Brain microvascular endothelial cell (primary cell): ENCODE data around the gene HAUS5.
A peak's percentile ranks its signal among the peaks of the same experiment; 100 is the strongest.

Source experiments
- DNase-seq: peaks from one replicate; pipeline ENCODE4 v3.0.0-alpha.2; 2020
- H3K27ac ChIP-seq: fragments of 250-450 bp; sonication (Bioruptor Pico); 2 replicates; pipeline ENCODE4 v1.5.1; 2020; ENCODE audit warnings: mild to moderate bottlenecking, moderate library complexity
- H3K27me3 ChIP-seq: fragments of 250-450 bp; sonication (Bioruptor Pico); replicated peaks from 2 replicates; pipeline ENCODE4 v1.5.1; 2020; ENCODE audit warnings: mild to moderate bottlenecking
- H3K36me3 ChIP-seq: fragments of 250-450 bp; sonication (Bioruptor Pico); replicated peaks from 2 replicates; pipeline ENCODE4 v1.5.1; 2020; ENCODE audit warnings: mild to moderate bottlenecking
- H3K4me3 ChIP-seq: 2 replicates; pipeline ENCODE4 v1.5.1; 2011; ENCODE audit warnings: low read depth, mild to moderate bottlenecking, control low read depth, low read length, moderate library complexity
- CTCF ChIP-seq: IDR thresholded peaks from 2 replicates; pipeline ENCODE4 v1.5.1; 2011; ENCODE audit warnings: low read depth, mild to moderate bottlenecking, moderate library complexity, low read length, control low read depth, inconsistent platforms; ENCODE audit errors: missing control alignments
- in situ Hi-C: cut with HindIII; loops from 2 replicates; pipeline ENCODE4 v1.10.0; 2017; ENCODE audit warnings: low sequenced_read_pairs, low pct_ligation_motif_present

Gene HAUS5

GRCh38 chr19:35655600-35655999 is 43.1 kb downstream of the HAUS5 start:
- H3K27me3 ChIP-seq: no peaks in the 10 kb centered on the region
- peaks cover 43% of the 10 kb centered on the region for H3K36me3 ChIP-seq
- in situ Hi-C loops: no loop called here
- DNase-seq: no peak
- no peak overlapping the region for H3K27ac ChIP-seq
- TF ChIP-seq CTCF: no peak
- H3K4me3 ChIP-seq: no peak overlapping the region

- Histone ChIP-seq H3K36me3 (peaks cover 41% of the 10 kb centered on the region), H3K4me3 (no peak overlapping the region), H3K27me3 (no peaks in the 10 kb centered on the region), H3K27ac (no peak overlapping the region)
- in situ Hi-C loops: no loop called here
- no peak for DNase-seq
- no peak for TF ChIP-seq CTCF
Observed at GRCh38 chr19:35656700-35657099, 44.2 kb downstream of the HAUS5 start.

- peaks cover 38% of the 10 kb centered on the region for H3K36me3 ChIP-seq
- in situ Hi-C loops: no loop called here
- H3K27ac ChIP-seq: no peak overlapping the region
Observed at GRCh38 chr19:35657904-35658700, 45.6 kb downstream of the HAUS5 start.

GRCh38 chr19:35661995-35662340 is 49.4 kb downstream of the HAUS5 start:
- in situ Hi-C loops: no loop called here
- no peak overlapping the region for H3K4me3 ChIP-seq
- no peak for TF ChIP-seq CTCF
- H3K27ac ChIP-seq: no peak overlapping the region
- DNase-seq: no peak
- H3K36me3 ChIP-seq: peaks cover 11% of the 10 kb centered on the region
- no peaks in the 10 kb centered on the region for H3K27me3 ChIP-seq

More at GRCh38 chr19:35657904-35658700, 45.6 kb downstream of the HAUS5 start:
- peak; percentile 65 for DNase-seq
- Histone ChIP-seq H3K27me3 (no peaks in the 10 kb centered on the region), H3K4me3 (no peak overlapping the region)
- peak; percentile 41 for TF ChIP-seq CTCF

GRCh38 chr19:35663981-35664380 is 51.4 kb downstream of the HAUS5 start:
- no peak for TF ChIP-seq CTCF
- H3K4me3 ChIP-seq: no peak overlapping the region
- in situ Hi-C loops: no loop called here
- H3K27ac ChIP-seq: no peak overlapping the region
- H3K27me3 ChIP-seq: no peaks in the 10 kb centered on the region
- peaks cover 3% of the 10 kb centered on the region for H3K36me3 ChIP-seq
- no peak for DNase-seq

- Histone ChIP-seq H3K27ac (no peak overlapping the region), H3K4me3 (no peak overlapping the region), H3K36me3 (no peaks in the 10 kb centered on the region), H3K27me3 (no peaks in the 10 kb centered on the region)
- no peak for TF ChIP-seq CTCF
- DNase-seq: no peak
- in situ Hi-C loops: no loop called here
Observed at GRCh38 chr19:35665157-35665556, 52.6 kb downstream of the HAUS5 start.
